CD4-positive, alpha-beta T cell treated with Interleukin-17A for 1 hour (primary cell): Measurements from ENCODE around the gene TRIM44.
"Not testable (repeated sequence)": the region's sequence is repeated elsewhere in the genome, so short reads cannot be mapped to it uniquely, and the experiment has no call there.

Experiments used
- DNase-seq: peaks from one replicate; pipeline ENCODE4 v3.0.0-alpha.2; 2020

Gene TRIM44

GRCh38 chr11:35825386-35825785 lies 162.8 kb downstream of the TRIM44 start:
- no peak for DNase-seq

- no peak for DNase-seq
These were observed 163.4 kb downstream of the TRIM44 start for GRCh38 chr11:35826006-35826405.

- no peak for DNase-seq
These were observed 164.4 kb downstream of the TRIM44 start for GRCh38 chr11:35826949-35827348.

- DNase-seq = no peak
These were observed 173.6 kb downstream of the TRIM44 start for GRCh38 chr11:35836205-35836604.

- DNase-seq = no peak
These were observed 175.5 kb downstream of the TRIM44 start for GRCh38 chr11:35838071-35838470.

- DNase-seq = not testable (repeated sequence)
These were observed 176.3 kb downstream of the TRIM44 start for GRCh38 chr11:35838697-35839367.

- no peak for DNase-seq
These were observed 177.0 kb downstream of the TRIM44 start for GRCh38 chr11:35839368-35840161.

GRCh38 chr11:35841733-35842132 lies 179.2 kb downstream of the TRIM44 start:
- no peak for DNase-seq

- DNase-seq = no peak
These were observed 180.4 kb downstream of the TRIM44 start for GRCh38 chr11:35842958-35843357.

GRCh38 chr11:35844579-35844978 lies 182.0 kb downstream of the TRIM44 start:
- DNase-seq = no peak

GRCh38 chr11:35845860-35846259 lies 183.3 kb downstream of the TRIM44 start:
- DNase-seq = no peak

GRCh38 chr11:35846874-35847273 lies 184.3 kb downstream of the TRIM44 start:
- no peak for DNase-seq

GRCh38 chr11:35847473-35847872 lies 184.9 kb downstream of the TRIM44 start:
- DNase-seq = no peak

GRCh38 chr11:35848616-35849015 lies 186.0 kb downstream of the TRIM44 start:
- no peak for DNase-seq

- no peak for DNase-seq
These were observed 187.6 kb downstream of the TRIM44 start for GRCh38 chr11:35850191-35850590.

- DNase-seq = no peak
These were observed 188.8 kb downstream of the TRIM44 start for GRCh38 chr11:35851342-35851741.

GRCh38 chr11:35852056-35852455 lies 189.5 kb downstream of the TRIM44 start:
- DNase-seq = no peak

- no peak for DNase-seq
These were observed 191.4 kb downstream of the TRIM44 start for GRCh38 chr11:35853971-35854370.

GRCh38 chr11:35855671-35856070 lies 193.1 kb downstream of the TRIM44 start:
- DNase-seq = no peak

- DNase-seq = no peak
These were observed 193.7 kb downstream of the TRIM44 start for GRCh38 chr11:35856259-35856658.

- no peak for DNase-seq
These were observed 194.2 kb downstream of the TRIM44 start for GRCh38 chr11:35856756-35857155.

- no peak for DNase-seq
These were observed 195.3 kb downstream of the TRIM44 start for GRCh38 chr11:35857922-35858321.

- no peak for DNase-seq
These were observed 196.7 kb downstream of the TRIM44 start for GRCh38 chr11:35859301-35859700.

GRCh38 chr11:35860194-35860593 lies 197.6 kb downstream of the TRIM44 start:
- not testable (repeated sequence) for DNase-seq

- DNase-seq = no peak
These were observed 198.6 kb downstream of the TRIM44 start for GRCh38 chr11:35861191-35861590.
